ENCODE results near the gene CHD6. TPM values are rescaled to one million over a fixed set of nuclear protein-coding genes. Genes with fewer than 3 reads are reported as not detected.

CHD6 gene
- total RNA-seq, 4 donors from 2014 or later, result 21.5 to 97.6 (median 53.7) TPM

DNA sequence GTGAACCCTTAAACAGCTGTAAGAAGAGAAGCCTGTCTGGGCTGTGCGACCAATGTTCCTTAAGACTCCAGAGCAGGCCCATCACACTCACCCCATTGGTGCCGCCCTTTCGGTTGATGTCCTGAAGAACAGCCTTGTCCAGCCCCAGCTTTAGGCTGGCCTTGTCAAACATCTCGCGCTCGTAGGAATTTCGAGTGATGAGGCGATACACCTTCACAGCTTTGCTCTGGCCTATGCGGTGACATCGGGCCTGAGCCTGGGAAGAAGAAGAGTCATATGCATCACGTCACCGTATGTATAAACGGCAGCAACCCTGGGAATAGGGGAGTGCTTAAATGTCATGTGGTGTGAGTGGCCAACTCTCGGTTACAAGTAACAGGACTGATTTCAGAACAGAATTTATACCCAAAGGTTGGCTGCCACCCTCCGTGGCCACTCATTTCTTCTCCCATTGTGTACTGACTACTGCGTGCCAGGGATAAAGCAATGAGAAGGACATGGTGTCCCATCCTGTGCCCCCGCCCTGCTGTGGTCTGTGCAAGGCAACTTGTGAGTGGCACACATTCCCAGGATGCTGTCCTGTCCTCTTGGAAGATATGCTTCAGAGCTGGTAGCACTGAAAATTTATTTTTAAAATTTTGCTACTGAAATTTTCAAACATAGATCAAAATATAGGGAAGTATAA is 160.9 kb downstream of the CHD6 start:
- Histone ChIP-seq H3K9me3 (no peaks in the 10 kb centered on the region), H3K27me3 (no peaks in the 10 kb centered on the region), H3K36me3 (no peaks in the 10 kb centered on the region), H3K4me1 (no peaks in the 10 kb centered on the region), H3K4me3 (no peak overlapping the region), H3K27ac (no peak overlapping the region)
- no peak for TF ChIP-seq POLR2A (IDR thresholded peaks at IDR 0.05)
- TF ChIP-seq, protein P1, sequence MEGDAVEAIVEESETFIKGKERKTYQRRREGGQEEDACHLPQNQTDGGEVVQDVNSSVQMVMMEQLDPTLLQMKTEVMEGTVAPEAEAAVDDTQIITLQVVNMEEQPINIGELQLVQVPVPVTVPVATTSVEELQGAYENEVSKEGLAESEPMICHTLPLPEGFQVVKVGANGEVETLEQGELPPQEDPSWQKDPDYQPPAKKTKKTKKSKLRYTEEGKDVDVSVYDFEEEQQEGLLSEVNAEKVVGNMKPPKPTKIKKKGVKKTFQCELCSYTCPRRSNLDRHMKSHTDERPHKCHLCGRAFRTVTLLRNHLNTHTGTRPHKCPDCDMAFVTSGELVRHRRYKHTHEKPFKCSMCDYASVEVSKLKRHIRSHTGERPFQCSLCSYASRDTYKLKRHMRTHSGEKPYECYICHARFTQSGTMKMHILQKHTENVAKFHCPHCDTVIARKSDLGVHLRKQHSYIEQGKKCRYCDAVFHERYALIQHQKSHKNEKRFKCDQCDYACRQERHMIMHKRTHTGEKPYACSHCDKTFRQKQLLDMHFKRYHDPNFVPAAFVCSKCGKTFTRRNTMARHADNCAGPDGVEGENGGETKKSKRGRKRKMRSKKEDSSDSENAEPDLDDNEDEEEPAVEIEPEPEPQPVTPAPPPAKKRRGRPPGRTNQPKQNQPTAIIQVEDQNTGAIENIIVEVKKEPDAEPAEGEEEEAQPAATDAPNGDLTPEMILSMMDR (IDR thresholded peaks at IDR 0.05), result no peak
- DNase-seq, result no peak
- intact Hi-C loops (cut with DNase I; ENCODE audit: low total_unique reads), result no loop called here

DNA sequence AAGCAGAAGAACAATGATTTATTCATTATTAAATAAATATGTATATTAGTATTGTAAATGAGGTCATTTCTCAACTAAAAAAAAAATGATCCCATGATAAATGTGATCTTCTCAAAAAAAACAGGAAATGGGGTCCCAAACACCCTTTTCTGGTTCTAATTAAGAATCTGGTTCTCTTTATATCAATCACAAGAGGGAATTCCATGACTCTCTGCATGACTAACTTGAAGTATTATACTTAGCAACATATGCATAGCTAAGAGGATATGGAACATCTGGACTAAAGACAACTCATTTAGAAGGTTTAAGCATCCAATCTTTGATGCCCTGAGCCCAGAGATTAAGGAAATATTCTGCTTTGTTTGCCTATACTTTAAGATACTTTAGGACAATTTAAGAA is 161.8 kb downstream of the CHD6 start:
- H3K9me3 ChIP-seq, result no peaks in the 10 kb centered on the region
- no peak for DNase-seq
- no peak overlapping the region for H3K4me3 ChIP-seq
- no peaks in the 10 kb centered on the region for H3K4me1 ChIP-seq
- no peak overlapping the region for H3K27ac ChIP-seq
- TF ChIP-seq, protein P1 (IDR thresholded peaks at IDR 0.05), result no peak
- TF ChIP-seq POLR2A (IDR thresholded peaks at IDR 0.05), result no peak
- no peaks in the 10 kb centered on the region for H3K36me3 ChIP-seq
- intact Hi-C loops (cut with DNase I; ENCODE audit: low total_unique reads), result no loop called here
- H3K27me3 ChIP-seq, result no peaks in the 10 kb centered on the region

DNA sequence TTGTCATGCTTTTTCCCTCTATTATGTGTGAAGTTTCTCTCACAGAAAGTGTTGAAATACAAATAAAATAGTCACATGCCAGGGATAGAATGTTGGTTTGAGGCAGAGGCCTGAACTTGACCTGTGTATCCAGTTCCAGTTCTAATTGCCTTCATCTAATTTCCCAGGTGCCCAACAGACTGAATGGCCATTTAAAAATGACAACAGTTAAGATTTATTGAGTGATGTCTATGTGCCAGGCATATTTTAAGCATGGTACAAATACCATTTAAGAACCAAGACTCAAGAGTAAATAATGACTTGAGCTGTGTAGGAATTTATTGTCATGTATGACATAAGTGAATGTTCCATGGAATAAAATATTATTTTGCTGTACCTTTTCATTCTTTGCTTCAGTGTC is 163.9 kb downstream of the CHD6 start:
- TF ChIP-seq, protein P1 (IDR thresholded peaks at IDR 0.05), result no peak
- TF ChIP-seq POLR2A (IDR thresholded peaks at IDR 0.05), result no peak
- no peaks in the 10 kb centered on the region for H3K27me3 ChIP-seq
- no peaks in the 10 kb centered on the region for H3K4me1 ChIP-seq
- H3K36me3 ChIP-seq, result no peaks in the 10 kb centered on the region
- intact Hi-C loops (cut with DNase I; ENCODE audit: low total_unique reads), result no loop called here
- H3K4me3 ChIP-seq, result no peak overlapping the region
- H3K27ac ChIP-seq, result no peak overlapping the region
- no peak for DNase-seq
- H3K9me3 ChIP-seq, result no peaks in the 10 kb centered on the region

DNA sequence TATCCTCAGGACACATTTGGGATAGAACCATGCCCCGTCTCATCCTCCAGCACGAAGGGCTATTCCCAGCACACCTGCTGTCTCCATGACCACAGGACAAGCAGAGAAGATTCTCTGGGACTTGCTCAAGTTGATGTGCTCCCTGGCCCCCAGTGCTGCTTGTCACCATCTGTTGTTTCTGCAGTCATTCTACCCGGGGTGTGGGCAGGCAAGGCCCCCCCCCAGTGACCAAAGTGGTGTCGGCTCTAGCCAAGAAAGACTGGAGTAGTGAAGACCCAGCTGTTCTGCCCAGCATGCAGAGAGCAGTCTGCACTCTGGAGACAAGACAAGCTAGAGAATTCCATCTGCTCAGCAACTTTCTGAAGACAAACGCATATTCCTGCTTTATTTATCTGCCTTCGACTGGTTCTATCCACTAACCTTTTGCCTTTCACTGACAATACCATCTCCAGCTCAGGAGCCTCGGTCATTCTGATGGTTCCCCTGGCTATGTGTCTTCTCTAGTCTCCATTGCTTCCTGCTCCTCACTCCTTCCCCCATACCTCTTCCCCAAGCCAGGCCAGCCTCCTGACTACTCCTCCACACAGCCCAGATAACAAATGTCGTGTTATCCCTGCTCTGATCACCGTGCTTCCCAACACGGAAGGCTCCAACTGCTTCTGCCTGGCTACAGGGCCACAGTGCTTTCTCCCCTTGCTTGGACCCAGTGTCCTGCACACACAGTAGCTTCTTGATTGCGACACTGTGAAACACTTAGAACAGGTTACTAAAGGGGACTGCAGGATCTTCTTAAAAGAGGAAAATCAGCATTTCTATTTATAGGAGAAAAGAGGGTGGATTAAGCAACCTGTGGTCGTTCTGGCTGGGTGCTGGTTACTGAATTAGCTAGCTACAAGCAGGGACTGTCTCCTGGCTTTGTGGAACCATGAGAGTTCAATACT is 164.9 kb downstream of the CHD6 start:
- Histone ChIP-seq H3K27me3 (no peaks in the 10 kb centered on the region), H3K4me1 (no peaks in the 10 kb centered on the region), H3K4me3 (no peak overlapping the region), H3K27ac (no peak overlapping the region), H3K36me3 (no peaks in the 10 kb centered on the region), H3K9me3 (no peaks in the 10 kb centered on the region)
- intact Hi-C loops (cut with DNase I; ENCODE audit: low total_unique reads), result no loop called here
- TF ChIP-seq POLR2A (IDR thresholded peaks at IDR 0.05), result no peak
- TF ChIP-seq, protein P1 (IDR thresholded peaks at IDR 0.05), result no peak
- no peak for DNase-seq

DNA sequence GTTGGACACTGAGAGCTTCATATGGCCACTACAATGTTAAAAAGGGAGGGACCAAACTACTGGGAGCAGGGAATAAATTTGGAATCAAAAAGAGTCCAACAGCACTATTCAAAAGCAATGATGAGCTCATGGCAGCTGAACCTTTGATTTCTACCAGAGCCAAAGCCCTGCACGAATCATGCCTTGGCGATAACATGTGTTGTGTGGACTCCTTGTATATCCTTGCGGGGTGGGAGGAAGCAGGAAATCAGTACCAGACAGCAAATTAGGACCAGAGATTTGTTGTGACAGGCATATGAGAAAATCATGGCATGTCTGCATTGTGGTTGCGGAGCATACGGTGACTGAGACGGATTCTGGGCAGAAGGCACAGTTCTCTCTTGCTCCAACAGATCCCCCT is 166.0 kb downstream of the CHD6 start:
- Histone ChIP-seq H3K27me3 (no peaks in the 10 kb centered on the region), H3K9me3 (no peaks in the 10 kb centered on the region), H3K27ac (no peak overlapping the region), H3K4me3 (no peak overlapping the region), H3K4me1 (no peaks in the 10 kb centered on the region), H3K36me3 (no peaks in the 10 kb centered on the region)
- DNase-seq, result no peak
- intact Hi-C loops (cut with DNase I; ENCODE audit: low total_unique reads), result no loop called here
- TF ChIP-seq POLR2A (IDR thresholded peaks at IDR 0.05), result no peak
- TF ChIP-seq, protein P1 (IDR thresholded peaks at IDR 0.05), result no peak

All from uterus (tissue), 4 donors.